Activated T-cell treated with anti-CD3 and anti-CD28 coated beads, Interleukin-2, amount 50 U/mL, for 1 hour (primary cell): ENCODE data around the gene AGBL1.

ENCODE experiments used
- DNase-seq: peaks from one replicate; pipeline ENCODE4 v3.0.0-alpha.2; 2020

Gene AGBL1

GRCh38 chr15:86659724-86660411, 580.2 kb downstream of the AGBL1 start:
- no peak for DNase-seq

GRCh38 chr15:86661580-86661979, 581.9 kb downstream of the AGBL1 start:
- DNase-seq = no peak

DNA sequence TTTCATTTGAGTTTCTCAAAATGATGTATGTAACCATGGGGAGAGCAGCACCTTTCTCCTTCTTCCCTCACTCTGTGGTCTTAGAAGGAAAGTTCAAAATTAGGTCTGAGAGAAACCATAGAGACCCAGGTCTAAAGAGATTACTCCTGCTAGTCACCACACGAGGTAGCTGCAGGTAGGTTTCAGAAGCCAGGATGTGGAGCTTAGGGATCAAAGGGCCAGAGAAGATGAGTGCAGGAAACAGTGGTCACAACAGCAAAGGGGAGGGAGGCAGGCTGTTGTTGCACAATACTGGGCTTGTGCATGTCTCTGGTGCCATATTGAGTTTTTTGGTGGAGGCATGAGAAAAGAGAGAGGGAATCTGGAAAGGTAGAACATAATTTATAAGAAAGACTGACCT, 583.6 kb downstream of the AGBL1 start:
- no peak for DNase-seq

DNA sequence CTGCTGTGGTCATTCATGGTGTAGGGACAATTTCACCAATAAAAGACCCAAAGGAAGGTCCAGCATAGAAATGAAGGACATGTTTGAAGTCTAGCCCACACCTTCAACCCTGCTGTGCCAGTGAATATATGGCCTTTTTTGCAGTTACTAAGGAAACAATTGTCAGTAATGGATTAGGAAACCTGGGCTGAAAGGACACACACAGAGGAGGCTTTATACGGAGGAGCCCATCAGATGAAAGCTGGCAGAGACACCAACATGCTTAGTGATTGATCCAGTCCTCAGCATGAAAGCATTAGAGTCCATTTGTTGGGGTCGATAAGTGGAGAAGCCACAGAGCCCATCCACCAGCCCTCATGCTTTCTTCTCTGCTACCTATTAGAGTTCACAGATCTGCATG, 584.3 kb downstream of the AGBL1 start:
- no peak for DNase-seq

DNA sequence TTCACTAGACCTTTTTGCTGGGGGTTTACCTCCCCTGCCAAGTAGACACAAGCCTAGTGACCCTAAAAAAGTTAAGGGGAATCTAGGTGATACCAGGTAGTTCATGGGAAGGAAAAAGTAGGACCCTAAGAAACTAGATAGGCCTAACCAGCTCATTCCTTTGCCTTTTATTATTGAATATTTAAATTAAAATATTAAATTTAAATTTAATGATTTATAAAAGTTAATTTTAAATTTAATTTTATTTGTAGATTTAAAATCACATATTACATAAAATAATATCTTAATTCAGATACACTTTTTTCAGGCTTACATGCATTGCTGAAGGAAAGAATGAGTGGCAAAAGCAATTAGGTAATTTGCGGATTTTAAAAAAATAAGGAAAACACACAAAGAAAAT, 584.9 kb downstream of the AGBL1 start:
- DNase-seq = no peak

- no peak for DNase-seq
Measured at GRCh38 chr15:86676002-86676401, 596.3 kb downstream of the AGBL1 start.

DNA sequence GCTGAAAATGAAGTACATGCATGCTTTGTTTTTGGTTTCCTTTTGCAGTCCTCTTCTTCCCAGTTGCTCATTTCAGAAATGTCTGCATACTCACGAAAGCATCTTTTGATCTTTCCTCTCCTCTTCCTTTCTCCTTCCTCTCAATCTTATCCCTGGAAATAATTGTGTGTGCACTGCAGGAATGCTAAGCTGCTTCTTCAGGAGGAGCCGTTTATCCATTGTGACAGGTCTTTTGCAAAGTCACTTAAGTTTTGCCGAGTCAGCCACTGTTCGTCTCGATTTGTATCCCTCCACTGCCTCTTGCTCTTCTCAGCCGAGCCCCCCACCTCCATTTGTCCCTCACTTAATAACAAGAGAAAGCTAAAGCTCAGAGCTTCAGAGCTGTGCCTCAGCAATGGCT, 597.6 kb downstream of the AGBL1 start:
- DNase-seq = no peak

DNA sequence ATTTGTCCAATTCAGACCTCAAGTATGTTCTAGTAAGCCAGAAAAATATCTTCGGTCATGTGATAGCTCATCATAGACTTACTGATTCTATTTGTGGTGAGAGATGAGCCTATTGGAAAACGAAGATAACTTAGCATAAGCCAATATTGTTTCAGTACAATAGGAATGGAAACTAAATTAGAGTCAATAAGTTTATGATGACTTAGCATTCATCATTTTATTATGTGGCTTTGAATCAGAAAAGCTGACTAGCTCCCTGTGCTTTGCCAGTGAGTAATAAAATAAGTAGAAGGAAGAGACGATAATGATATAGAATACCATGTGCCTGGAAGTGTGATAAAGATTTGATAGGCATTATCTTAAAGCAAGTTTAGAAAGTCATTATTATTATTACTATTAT, 605.6 kb downstream of the AGBL1 start:
- no peak for DNase-seq

GRCh38 chr15:86689006-86689405, 609.3 kb downstream of the AGBL1 start:
- no peak for DNase-seq

- no peak for DNase-seq
Measured at GRCh38 chr15:86690566-86690965, 610.9 kb downstream of the AGBL1 start.

GRCh38 chr15:86691091-86691663, 611.5 kb downstream of the AGBL1 start:
- no peak for DNase-seq

DNA sequence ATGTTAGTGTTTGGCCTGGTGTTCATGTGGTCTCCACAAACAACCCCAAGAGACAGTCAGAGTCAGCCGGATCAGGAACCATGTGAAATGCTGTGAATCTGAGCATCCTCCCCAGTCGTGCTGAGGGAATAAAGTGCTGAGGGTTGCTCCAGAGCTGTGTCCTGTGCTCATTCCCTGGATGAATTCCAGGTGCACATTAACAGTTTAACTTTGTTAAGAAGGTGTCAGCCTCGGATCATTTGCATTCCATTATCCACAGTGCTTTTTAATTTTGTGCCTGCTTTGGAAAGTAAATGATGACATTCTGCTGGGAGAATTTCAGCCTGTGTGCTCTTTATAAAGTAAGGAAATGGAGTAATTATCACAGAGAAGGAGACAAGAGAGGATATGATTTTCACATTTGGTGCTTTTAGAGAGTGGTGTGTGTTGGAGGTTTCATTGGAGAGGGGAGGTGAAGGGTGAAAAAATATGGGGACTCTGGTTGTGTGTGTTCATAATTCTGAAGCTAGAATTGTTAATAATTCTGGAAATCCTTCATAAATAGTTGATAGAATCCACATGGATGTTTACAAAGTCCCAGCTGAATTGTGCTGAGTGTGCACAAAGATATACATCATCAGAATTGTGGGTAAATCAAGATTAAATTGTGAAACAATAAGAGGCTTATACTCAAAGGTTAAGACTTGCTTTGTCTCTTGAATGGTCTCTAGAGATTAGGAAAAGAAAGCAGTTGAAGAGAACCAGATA, 621.4 kb downstream of the AGBL1 start:
- no peak for DNase-seq

DNA sequence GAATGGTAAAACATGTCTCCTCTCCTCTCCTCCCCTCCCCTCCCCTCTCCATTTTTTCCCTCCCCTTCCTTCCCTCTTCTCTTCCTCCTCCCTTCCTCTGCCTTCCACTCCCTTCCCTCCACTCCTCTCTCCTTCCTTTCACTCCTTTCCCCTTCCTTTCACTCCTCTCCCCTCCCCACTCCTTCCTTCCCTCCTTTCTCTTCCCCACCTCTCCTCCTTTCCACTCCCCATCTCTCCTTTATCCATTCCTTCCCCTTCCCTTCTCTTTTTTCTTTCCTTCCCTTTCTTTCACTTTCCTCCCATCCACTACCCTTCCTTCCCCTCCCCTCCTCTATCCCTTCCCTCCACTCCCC, 621.9 kb downstream of the AGBL1 start:
- DNase-seq = no peak

GRCh38 chr15:86706813-86707212, 627.1 kb downstream of the AGBL1 start:
- DNase-seq = no peak

DNA sequence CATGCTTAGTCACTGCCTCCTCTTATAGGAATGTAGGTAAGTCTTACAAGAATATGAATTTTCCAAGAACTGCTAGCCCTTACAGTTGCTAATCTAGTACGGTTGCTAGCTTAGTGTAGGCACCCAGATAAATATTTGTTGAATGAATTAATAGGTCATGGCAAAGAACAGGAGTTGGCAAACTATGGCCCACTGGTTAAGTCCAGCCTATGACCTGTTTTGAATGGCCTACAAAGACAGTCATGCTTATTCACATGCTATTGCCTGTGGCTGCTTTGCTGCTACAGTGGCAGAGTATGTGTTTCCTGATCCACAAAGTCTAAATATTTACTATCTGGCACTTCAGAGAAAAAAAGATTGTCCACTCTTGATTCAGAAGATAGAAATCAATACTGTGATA, 631.8 kb downstream of the AGBL1 start:
- DNase-seq = no peak

GRCh38 chr15:86714241-86714640, 634.6 kb downstream of the AGBL1 start:
- DNase-seq = no peak

DNA sequence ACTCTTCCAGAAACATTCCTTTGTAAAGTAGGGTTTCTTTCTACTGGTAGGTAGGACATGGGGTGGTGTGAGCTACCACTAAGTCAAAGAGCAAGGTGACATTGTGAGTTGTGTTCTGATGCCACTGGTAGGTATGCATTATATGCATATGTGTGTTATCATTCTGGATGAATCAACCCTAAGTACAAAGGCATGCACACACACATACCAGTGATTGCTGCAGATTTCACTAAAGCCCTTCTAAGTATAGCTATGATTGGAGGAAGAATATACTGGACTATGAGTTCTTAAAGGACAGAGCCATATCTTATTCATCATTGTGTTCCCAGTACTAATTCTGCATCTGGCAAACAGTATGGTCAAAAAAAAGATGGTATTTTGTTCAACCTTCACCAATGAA, 646.0 kb downstream of the AGBL1 start:
- DNase-seq = no peak

- no peak for DNase-seq
Measured at GRCh38 chr15:86735247-86736040, 655.8 kb downstream of the AGBL1 start.

DNA sequence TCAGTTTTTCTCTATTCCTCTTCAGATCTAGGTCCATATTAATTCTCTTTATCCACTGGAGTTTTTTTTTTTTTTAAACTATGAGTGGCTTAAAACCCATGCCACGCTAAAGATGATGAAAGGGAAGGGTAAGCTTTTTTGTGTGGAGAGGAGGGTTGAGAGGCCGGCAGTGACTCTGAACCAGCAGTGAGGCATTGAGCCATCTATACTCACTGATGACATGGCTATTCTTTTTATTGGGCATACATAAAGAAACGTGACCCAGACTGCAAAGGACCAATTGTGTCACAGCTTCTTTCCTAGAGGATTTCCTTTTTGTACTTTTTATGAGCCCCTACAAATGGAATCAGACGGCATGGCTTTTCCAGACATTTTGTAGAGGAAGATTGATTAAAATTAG, 662.2 kb downstream of the AGBL1 start:
- no peak for DNase-seq

DNA sequence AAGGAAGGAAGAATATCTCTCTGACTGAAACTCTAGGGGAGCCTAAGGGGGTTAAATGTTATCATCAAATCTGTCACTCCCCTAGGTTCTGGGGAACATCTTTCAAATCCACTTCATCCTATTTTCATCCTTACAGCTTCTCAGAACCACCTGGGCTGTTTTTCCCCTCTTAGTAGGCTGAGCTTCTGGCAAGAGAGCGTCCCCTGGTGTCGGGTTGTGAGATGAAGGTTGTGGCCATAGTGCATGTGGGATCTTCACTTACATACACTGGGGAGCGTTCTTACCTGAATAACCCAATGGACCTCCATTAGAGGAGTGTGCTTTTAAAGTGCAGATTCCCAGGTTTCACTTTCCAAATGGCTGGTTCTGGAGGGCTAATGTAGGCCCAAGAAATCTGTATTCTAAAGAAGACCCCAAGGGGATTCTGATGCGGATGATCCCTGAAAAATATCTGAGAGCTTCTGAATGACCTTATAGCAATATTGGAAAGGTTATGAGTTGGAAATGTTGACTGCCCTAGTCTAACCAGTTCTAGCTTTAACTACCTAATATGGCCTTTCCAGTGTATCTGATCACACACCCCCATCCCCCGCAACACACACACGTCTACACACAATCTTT, 663.7 kb downstream of the AGBL1 start:
- DNase-seq = peak; percentile 57

GRCh38 chr15:86744198-86744780, 664.6 kb downstream of the AGBL1 start:
- DNase-seq = no peak

- DNase-seq = no peak
Measured at GRCh38 chr15:86751116-86751515, 671.4 kb downstream of the AGBL1 start.

DNA sequence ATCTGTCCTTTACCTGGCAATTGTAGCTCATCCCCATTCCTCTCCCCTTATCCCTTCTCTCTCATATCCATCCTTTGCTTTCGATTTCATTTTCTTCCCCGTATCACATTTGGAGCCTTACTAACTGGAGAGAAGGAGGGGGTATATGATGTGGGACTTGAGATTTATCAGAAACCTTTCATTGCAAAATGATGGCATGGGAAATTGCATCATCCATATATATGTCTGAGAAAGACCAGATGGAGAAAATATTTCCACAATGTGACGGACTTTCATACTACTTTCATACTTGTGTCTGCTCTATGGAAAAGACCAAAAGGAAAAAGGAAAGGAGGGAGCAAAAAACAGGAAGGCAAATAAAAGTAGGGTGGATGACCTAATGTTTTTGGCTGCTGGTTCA, 675.2 kb downstream of the AGBL1 start:
- DNase-seq = no peak
